Kidney (tissue), 14 donors: Measurements from ENCODE around the gene GAS7. TPM values are rescaled to one million over a fixed set of nuclear protein-coding genes. Genes with fewer than 3 reads are reported as not detected.
A peak's percentile ranks its signal among the peaks of the same experiment; 100 is the strongest.

ENCODE experiments used
- DNase-seq, 5 donors: peaks; one replicate each; pipeline ENCODE4 v3.0.0-alpha.2; 2013 to 2020
- FAIRE-seq: peaks from 2 replicates; lab custom pipeline; 2012; peaks lifted over from hg19 to GRCh38; lab: Jason Lieb, UNC
- H3K27ac ChIP-seq, 2 donors: one replicate each; pipeline ENCODE4 v1.7.0; 2013; ENCODE audit warnings: low read depth in 2 of 2, low read length in 2 of 2, inconsistent platforms in 1 of 2
- H3K27me3 ChIP-seq: one replicate; pipeline ENCODE4 v1.7.1; 2013; ENCODE audit warnings: low read length, inconsistent platforms; ENCODE audit not compliant: control insufficient read depth, insufficient read depth
- H3K36me3 ChIP-seq, 3 donors: one replicate each; pipeline versions ENCODE4 v1.7.0 to v1.7.1; 2013; ENCODE audit warnings: low read length in 3 of 3, control low read depth in 1 of 3, inconsistent platforms in 1 of 3; ENCODE audit not compliant: insufficient read depth in 3 of 3, control insufficient read depth in 2 of 3
- H3K4me1 ChIP-seq, 3 donors: one replicate each; pipeline versions ENCODE4 v1.7.0 to v1.7.1; 2013; ENCODE audit warnings: low read length in 3 of 3, inconsistent platforms in 1 of 3, low read depth in 1 of 3; ENCODE audit not compliant: control insufficient read depth in 2 of 3, insufficient read depth in 2 of 3
- H3K4me3 ChIP-seq, 3 donors: one replicate each; pipeline versions ENCODE4 v1.7.0 to v1.8.1; 2013; ENCODE audit warnings: low read length in 3 of 3, control low read depth in 1 of 3, inconsistent platforms in 1 of 3
- H3K9ac ChIP-seq, 3 donors: one replicate each; pipeline versions ENCODE4 v1.7.0 to v1.7.1; 2013; ENCODE audit warnings: low read length in 3 of 3, control low read depth in 1 of 3, inconsistent platforms in 1 of 3
- H3K9me3 ChIP-seq, 3 donors: one replicate each; pipeline versions ENCODE4 v1.7.0 to v1.7.1; 2013; ENCODE audit warnings: low read length in 3 of 3, control low read depth in 1 of 3, inconsistent platforms in 1 of 3; ENCODE audit not compliant: control insufficient read depth in 2 of 3, insufficient read depth in 1 of 3
- CTCF ChIP-seq: IDR thresholded peaks from 3 replicates; pipeline ENCODE4 v1.5.1; 2012; ENCODE audit warnings: mild to moderate bottlenecking, moderate library complexity, borderline replicate concordance; ENCODE audit not compliant: insufficient read depth; ENCODE audit errors: extremely low read depth
- intact Hi-C: fragments of 100-400 bp; cut with DNase I; formaldehyde crosslinking; loops from one replicate; pipeline ENCODE4 v1.11.1; 2022
- polyA plus RNA-seq: library from polyadenylated mRNA; stranded (reverse); fragments of 350-450 nt; fragmentation: Illumina TruSeq; extraction: RNeasy Lipid Tissue Mini Kit (QIAGEN cat#74804); gene quantifications from one replicate; pipeline ENCODE4 v1.2.3, GENCODE V29; 2014; ENCODE audit warnings: low read depth, low replicate concordance; ENCODE audit not compliant: insufficient read depth
- total RNA-seq: library from RNA; stranded (reverse); fragmentation: NEBNext Ultra II Directional; extraction: Animal tissue kit (Norgen Biotek cat#: 25700); gene quantifications from one replicate; pipeline ENCODE4 v1.2.1, GENCODE V29; 2021
- donor health status: control.
- donor health status: control.
- donor health status: control.
- donor health status: control.
- donor health status: control.
- donor health status: DM: yes; HTN: yes; CAD: no.
- donor health status: Normal renal cell carcinoma (clear cell type).

The GAS7 gene
- total and polyA plus RNA-seq, 2 donors from 2014 or later: 1.1 to 20.5 TPM

DNA sequence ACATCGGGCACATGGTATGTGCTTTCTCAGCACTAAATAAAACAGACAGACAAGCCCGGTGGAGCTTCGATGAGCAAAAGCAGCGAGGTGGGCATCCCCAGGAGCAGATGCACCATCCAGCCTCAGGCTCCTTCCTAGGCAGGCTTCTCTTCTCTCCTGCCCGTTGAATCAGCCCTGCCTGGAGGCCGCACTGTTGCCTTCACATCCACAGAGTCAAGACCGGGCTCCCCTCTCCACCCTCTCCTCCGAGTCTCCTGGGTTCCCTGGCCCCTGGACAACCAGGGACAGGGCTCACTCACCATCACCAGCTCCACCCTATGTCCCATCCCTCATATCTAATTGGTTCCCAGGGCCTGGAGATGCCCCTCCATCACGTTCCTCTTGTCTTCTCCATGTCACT is 213.6 kb downstream of the GAS7 start:
- Histone ChIP-seq H3K4me3 (no peak overlapping the region), H3K27ac (no peak overlapping the region), H3K27me3 (no peaks in the 10 kb centered on the region), H3K9me3 (no peaks in the 10 kb centered on the region), H3K9ac (no peak overlapping the region), H3K4me1 (no peaks in the 10 kb centered on the region), H3K36me3 (no peaks in the 10 kb centered on the region)
- TF ChIP-seq CTCF: no peak
- FAIRE-seq (no peak), DNase-seq (no peak)
- intact Hi-C loops: no loop called here

- no peak for FAIRE-seq
- TF ChIP-seq CTCF: no peak
- Histone ChIP-seq H3K9ac (no peak overlapping the region), H3K4me3 (no peak overlapping the region), H3K27ac (no peak overlapping the region), H3K4me1 (no peaks in the 10 kb centered on the region), H3K27me3 (no peaks in the 10 kb centered on the region), H3K9me3 (no peaks in the 10 kb centered on the region), H3K36me3 (no peaks in the 10 kb centered on the region)
- DNase-seq: peak in 3 of 5 donors; percentile 30 to 49 (median 48)
- intact Hi-C loops: no loop called here
Observed at GRCh38 chr17:9982159-9982558, 216.2 kb downstream of the GAS7 start.

DNA sequence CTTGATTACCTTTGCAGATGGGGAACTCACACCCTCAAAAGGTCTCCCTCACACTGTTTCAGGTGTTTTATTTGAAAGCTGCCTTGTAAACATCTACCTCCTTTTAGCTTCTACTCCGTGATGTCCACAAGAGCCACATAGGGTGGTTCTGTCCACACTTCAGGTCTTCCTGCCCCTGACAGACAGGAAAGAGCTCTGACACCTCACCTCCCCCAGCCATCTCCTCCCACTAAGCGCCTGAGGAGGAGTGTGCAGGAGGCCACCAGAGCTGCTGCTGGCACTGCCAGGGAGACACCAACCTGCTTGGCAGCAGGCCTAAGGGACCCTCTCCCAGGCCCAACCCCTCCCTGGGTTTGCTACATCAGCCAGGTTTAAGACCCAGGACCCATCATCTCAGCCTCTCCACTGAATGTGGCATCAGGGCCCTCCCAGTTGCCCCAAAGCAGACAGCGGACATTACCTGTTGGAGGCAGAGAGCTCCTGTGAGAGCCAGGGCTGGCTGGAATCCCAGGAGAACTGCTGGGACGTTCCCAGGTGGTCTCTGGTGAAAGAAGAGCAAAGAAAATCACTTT is 217.0 kb downstream of the GAS7 start:
- TF ChIP-seq CTCF: no peak
- FAIRE-seq (no peak), DNase-seq (no peak)
- intact Hi-C loops: no loop called here
- Histone ChIP-seq H3K9ac (no peak overlapping the region), H3K4me1 (no peaks in the 10 kb centered on the region), H3K9me3 (no peaks in the 10 kb centered on the region), H3K27me3 (no peaks in the 10 kb centered on the region), H3K4me3 (no peak overlapping the region), H3K36me3 (no peaks in the 10 kb centered on the region), H3K27ac (no peak overlapping the region)

- no peaks in the 10 kb centered on the region for H3K4me1 ChIP-seq
- H3K9me3 ChIP-seq: no peaks in the 10 kb centered on the region
- H3K9ac ChIP-seq: no peak overlapping the region
- DNase-seq (peak in 1 of 5 donors; percentile 13), FAIRE-seq (no peak)
- intact Hi-C loops: no loop called here
- no peaks in the 10 kb centered on the region for H3K27me3 ChIP-seq
- H3K27ac ChIP-seq: no peak overlapping the region
- TF ChIP-seq CTCF: no peak
- H3K36me3 ChIP-seq: no peaks in the 10 kb centered on the region
- no peak overlapping the region for H3K4me3 ChIP-seq
Observed at GRCh38 chr17:9979463-9979995, 218.9 kb downstream of the GAS7 start.
